SK-N-SH (cell line): ENCODE results near the gene AP3D1. TPM values are rescaled to one million over a fixed set of nuclear protein-coding genes. Genes with fewer than 3 reads are reported as not detected.

Source experiments
- CTCF ChIA-PET: fragments of 300-600, 350-600 bp; formaldehyde crosslinking; extraction: SDS; loops from one replicate; lab custom pipeline; 2021; lab: Yijun Ruan, JAX
- POLR2A ChIA-PET: fragments of 350-600 bp; sonication (Branson Sonifier 250); formaldehyde crosslinking; extraction: SDS; loops from one replicate; lab custom pipeline; 2020; ENCODE audit warnings: antibody characterized with exemption, inconsistent platforms; lab: Yijun Ruan, JAX
- DNase-seq: peaks from one replicate; pipeline ENCODE4 v3.0.0; 2012
- H2AFZ ChIP-seq: fragments of 200-600 bp; sonication (generic); 2 replicates; pipeline ENCODE4 v1.8.1; 2016; ENCODE audit warnings: antibody characterized with exemption, mild to moderate bottlenecking, low read depth
- H3F3A ChIP-seq: fragments of 200-600 bp; sonication (generic); replicated peaks from 2 replicates; pipeline ENCODE3; 2016; ENCODE audit warnings: antibody characterized with exemption, mild to moderate bottlenecking; ENCODE audit not compliant: insufficient read depth
- H3K27ac ChIP-seq, 2 experiments: fragments of 200-500 bp in 1 of 2; fragments of 200-600 bp in 1 of 2; sonication (Bioruptor generic) in 1 of 2; sonication (generic), shearing (Covaris generic) in 1 of 2; 2 replicates each; pipeline versions ENCODE4 v1.5.1 to v1.6.1; 2014 to 2016; ENCODE audit warnings: low read depth in 2 of 2, inconsistent platforms in 1 of 2, low read length in 1 of 2, mild to moderate bottlenecking in 1 of 2, mixed read lengths in 1 of 2
- H3K27me3 ChIP-seq: fragments of 200-600 bp; sonication (generic), shearing (Covaris generic); 2 replicates; pipeline ENCODE4 v1.6.1; 2016; ENCODE audit warnings: mixed run types; ENCODE audit not compliant: insufficient read depth
- H3K36me3 ChIP-seq, 2 experiments: fragments of 200-500 bp in 1 of 2; fragments of 200-600 bp in 1 of 2; sonication (Bioruptor generic) in 1 of 2; sonication (generic) in 1 of 2; replicated peaks in 1 of 2; 2 replicates each; pipeline versions ENCODE3 to v1.5.1; 2014 to 2016; ENCODE audit warnings: low read length in 1 of 2, mild to moderate bottlenecking in 1 of 2; ENCODE audit not compliant: insufficient read depth in 2 of 2, control insufficient read depth in 1 of 2
- H3K4me1 ChIP-seq, 2 experiments: fragments of 200-500 bp in 1 of 2; fragments of 200-600 bp in 1 of 2; sonication (Bioruptor generic) in 1 of 2; sonication (generic), shearing (Covaris generic) in 1 of 2; 2 replicates each; pipeline versions ENCODE4 v1.5.1 to v1.6.1; 2014 to 2016; ENCODE audit warnings: low read depth in 1 of 2, low read length in 1 of 2, mixed run types in 1 of 2; ENCODE audit not compliant: insufficient read depth in 2 of 2, control insufficient read depth in 1 of 2
- H3K4me2 ChIP-seq: fragments of 200-600 bp; sonication (generic), shearing (Covaris generic); 2 replicates; pipeline ENCODE4 v1.6.1; 2017; ENCODE audit warnings: mixed run types
- H3K4me3 ChIP-seq, 2 experiments: fragments of 200-500 bp in 1 of 2; fragments of 200-600 bp in 1 of 2; sonication (Bioruptor generic) in 1 of 2; sonication (generic), shearing (Covaris generic) in 1 of 2; 2 replicates each; pipeline versions ENCODE4 v1.5.1 to v1.8.1; 2014 to 2016; ENCODE audit warnings: low read depth in 2 of 2, inconsistent platforms in 1 of 2, low read length in 1 of 2, mild to moderate bottlenecking in 1 of 2, mixed read lengths in 1 of 2, moderate library complexity in 1 of 2
- H3K79me2 ChIP-seq: fragments of 200-600 bp; sonication (generic); 2 replicates; pipeline ENCODE4 v1.8.1; 2017; ENCODE audit warnings: mild to moderate bottlenecking; ENCODE audit not compliant: insufficient read depth
- H3K9ac ChIP-seq: fragments of 200-600 bp; sonication (generic); 2 replicates; pipeline ENCODE4 v1.6.1; 2017; ENCODE audit warnings: mixed run types
- H3K9me2 ChIP-seq: fragments of 200-600 bp; sonication (generic); 2 replicates; pipeline ENCODE4 v1.6.1; 2017; ENCODE audit warnings: mixed run types
- H3K9me3 ChIP-seq: fragments of 200-600 bp; sonication (generic); 2 replicates; pipeline ENCODE4 v1.6.1; 2017; ENCODE audit warnings: mixed run types, mild to moderate bottlenecking, moderate library complexity
- H4K20me1 ChIP-seq: fragments of 200-600 bp; sonication (generic); 2 replicates; pipeline ENCODE4 v1.6.1; 2017; ENCODE audit warnings: mild to moderate bottlenecking, mixed run types; ENCODE audit not compliant: insufficient read depth
- CHD2 ChIP-seq: fragments of 150-350 bp; IDR thresholded peaks from 2 replicates; pipeline ENCODE4 v1.6.1; 2018; ENCODE audit warnings: low read length; ENCODE audit not compliant: partially characterized antibody
- EZH2phosphoT487 ChIP-seq: fragments of 200-600 bp; sonication (generic); IDR thresholded peaks from 2 replicates; pipeline ENCODE4 v1.6.1; 2017; ENCODE audit warnings: low read depth, mixed run types, mild to moderate bottlenecking, antibody characterized with exemption, moderate library complexity, borderline replicate concordance
- GATA2 ChIP-seq: sonication (generic); formaldehyde crosslinking; IDR thresholded peaks from 2 replicates; pipeline ENCODE4 v1.5.0; 2020; ENCODE audit warnings: mild to moderate bottlenecking, missing genetic modification reagents
- JUND ChIP-seq: IDR thresholded peaks from 2 replicates; pipeline ENCODE4 v1.4.0; 2012
- NFIC ChIP-seq: IDR thresholded peaks from 2 replicates; pipeline ENCODE4 v1.4.0; 2012; ENCODE audit warnings: borderline replicate concordance
- NRF1 ChIP-seq: IDR thresholded peaks from 2 replicates; pipeline ENCODE4 v1.6.1; 2012; ENCODE audit warnings: low read depth, mild to moderate bottlenecking, low read length
- POLR2AphosphoS5 ChIP-seq: IDR thresholded peaks from 2 replicates; pipeline ENCODE4 v1.6.1; 2012; ENCODE audit warnings: low read depth, low read length
- RAD21 ChIP-seq: IDR thresholded peaks from 2 replicates; pipeline ENCODE4 v1.6.1; 2012; ENCODE audit warnings: mild to moderate bottlenecking, low read length
- RCOR1 ChIP-seq: fragments of 150-350 bp; IDR thresholded peaks from 2 replicates; pipeline ENCODE4 v1.6.1; 2017; ENCODE audit warnings: antibody characterized with exemption, low read length
- RFX5 ChIP-seq: IDR thresholded peaks from 2 replicates; pipeline ENCODE4 v1.6.1; 2012; ENCODE audit warnings: mild to moderate bottlenecking, improper control_type of control experiment, low read length
- SMC3 ChIP-seq: IDR thresholded peaks from 2 replicates; pipeline ENCODE4 v1.6.1; 2012; ENCODE audit warnings: low read depth, low read length, improper control_type of control experiment
- TAF1 ChIP-seq: IDR thresholded peaks from 2 replicates; pipeline ENCODE4 v1.6.1; 2012; ENCODE audit warnings: low read depth, mild to moderate bottlenecking, low read length, moderate library complexity, borderline replicate concordance
- YY1 ChIP-seq: IDR thresholded peaks from 2 replicates; pipeline ENCODE4 v1.4.0; 2012; ENCODE audit warnings: low read depth, mild to moderate bottlenecking
- WGBS: methylation state at CpG from one replicate; pipeline ENCODE4 v1.1.6; 2017; ENCODE audit warnings: low lambda C conversion rate; 5-methylcytosine and 5-hydroxymethylcytosine counted together
- polyA plus RNA-seq, 3 experiments: library from polyadenylated mRNA; depleted of rRNA; stranded (reverse); fragments of >200 nt; gene quantifications; 2 replicates each; pipeline ENCODE4 v1.2.3, GENCODE V29; 2012
- TF ChIP-seq, protein P1 (sequence below): IDR thresholded peaks from 2 replicates; pipeline ENCODE4 v1.4.0; 2012; ENCODE audit warnings: low read depth
- TF ChIP-seq, protein P2 (sequence below): IDR thresholded peaks from 2 replicates; pipeline ENCODE4 v1.4.0; 2012; ENCODE audit warnings: low read depth, borderline replicate concordance

AP3D1 gene
- polyA plus RNA-seq, 1 of the 3 experiments (the other 2 are of a cell fraction) = 127 TPM

DNA sequence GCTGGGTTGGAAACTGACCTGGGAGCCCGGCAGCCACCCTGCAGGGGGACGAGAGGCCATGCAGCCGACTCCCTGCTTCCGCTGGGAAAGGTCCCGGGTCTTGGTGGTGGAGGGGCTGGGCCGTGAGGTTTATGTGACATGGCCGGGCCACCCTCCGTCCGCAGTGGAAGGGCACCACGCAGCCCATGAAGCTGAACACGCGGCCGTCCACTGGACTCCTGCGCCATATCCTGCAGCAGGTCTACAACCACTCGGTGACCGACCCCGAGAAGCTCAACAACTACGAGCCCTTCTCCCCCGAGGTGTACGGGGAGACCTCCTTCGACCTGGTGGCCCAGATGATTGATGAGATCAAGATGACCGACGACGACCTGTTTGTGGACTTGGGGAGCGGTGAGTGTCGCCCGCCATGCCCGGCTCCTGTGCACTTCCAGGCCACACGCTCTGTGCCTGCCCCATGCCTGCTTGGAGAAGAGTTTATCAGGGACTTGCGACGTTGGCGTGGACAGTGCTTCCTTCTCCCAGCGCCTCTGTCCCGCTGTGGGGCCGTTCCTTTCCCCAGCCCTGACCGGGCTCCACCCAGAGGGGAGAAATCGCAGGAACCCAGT lies 39.6 kb upstream of the AP3D1 start:
- peaks cover 25% of the 10 kb centered on the region for H4K20me1 ChIP-seq
- peaks cover under 1% of the 10 kb centered on the region for H3F3A ChIP-seq
- no peak overlapping the region for H3K4me2 ChIP-seq
- ChIA-PET CTCF (no interaction called here), POLR2A (no interaction called here)
- no peak for DNase-seq
- H3K79me2 ChIP-seq = peaks cover 46% of the 10 kb centered on the region
- H3K36me3 ChIP-seq = peaks cover 0 to 45% of the 10 kb centered on the region in 2 experiments
- H3K27me3 ChIP-seq = no peaks in the 10 kb centered on the region
- H3K4me1 ChIP-seq = no peaks in the 10 kb centered on the region
- no peak overlapping the region for H3K27ac ChIP-seq
- H3K9me3 ChIP-seq = no peaks in the 10 kb centered on the region
- H3K9ac ChIP-seq = no peak overlapping the region
- no peak for TF ChIP-seq NFIC
- TF ChIP-seq TAF1 = no peak
- TF ChIP-seq NRF1 = no peak
- TF ChIP-seq, all 33 proteins: peak for 0
- no peaks in the 10 kb centered on the region for H3K9me2 ChIP-seq
- no peak overlapping the region for H3K4me3 ChIP-seq
- 97% methylated on average over 13 of the region's 37 CpGs for WGBS
- no peak overlapping the region for H2AFZ ChIP-seq

DNA sequence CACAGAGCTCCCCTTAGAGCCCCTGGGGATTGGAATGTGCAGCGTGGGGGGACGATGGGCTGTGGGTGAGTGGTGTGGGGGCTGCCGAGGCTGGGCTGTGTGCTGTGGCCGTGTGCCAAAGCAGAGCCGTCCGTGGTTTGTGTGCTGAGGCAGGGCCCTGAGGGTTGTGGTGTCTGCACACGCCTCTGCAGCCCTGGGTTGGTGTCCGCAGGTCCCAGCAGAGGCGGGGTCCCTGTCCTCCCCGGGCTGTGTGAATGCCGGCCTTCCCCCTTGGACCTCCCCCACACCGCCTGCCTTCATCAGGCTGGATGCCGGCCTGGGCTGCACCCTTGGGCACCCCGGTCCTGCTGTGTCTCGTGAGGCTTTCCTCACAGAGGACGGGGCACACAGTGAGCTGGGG lies 38.5 kb upstream of the AP3D1 start:
- Histone ChIP-seq H4K20me1 (peaks cover 36% of the 10 kb centered on the region), H3K9me3 (no peaks in the 10 kb centered on the region), H2AFZ (no peak overlapping the region), H3K9me2 (no peaks in the 10 kb centered on the region), H3K4me1 (no peaks in the 10 kb centered on the region), H3K4me2 (no peak overlapping the region), H3K79me2 (peaks cover 52% of the 10 kb centered on the region), H3K4me3 (no peak overlapping the region), H3K27ac (no peak overlapping the region), H3K36me3 (peaks cover 4 to 37% of the 10 kb centered on the region in 2 experiments), H3F3A (peaks cover 3% of the 10 kb centered on the region), H3K9ac (no peak overlapping the region), H3K27me3 (no peaks in the 10 kb centered on the region)
- TF ChIP-seq TAF1 (no peak), RAD21 (no peak), POLR2AphosphoS5 (no peak), GATA2 (no peak), CHD2 (no peak), JUND (no peak), YY1 (no peak), EZH2phosphoT487 (no peak), RFX5 (no peak), RCOR1 (no peak), SMC3 (no peak)
- TF ChIP-seq, protein P1, sequence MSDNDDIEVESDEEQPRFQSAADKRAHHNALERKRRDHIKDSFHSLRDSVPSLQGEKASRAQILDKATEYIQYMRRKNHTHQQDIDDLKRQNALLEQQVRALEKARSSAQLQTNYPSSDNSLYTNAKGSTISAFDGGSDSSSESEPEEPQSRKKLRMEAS = no peak
- TF ChIP-seq, protein P2, sequence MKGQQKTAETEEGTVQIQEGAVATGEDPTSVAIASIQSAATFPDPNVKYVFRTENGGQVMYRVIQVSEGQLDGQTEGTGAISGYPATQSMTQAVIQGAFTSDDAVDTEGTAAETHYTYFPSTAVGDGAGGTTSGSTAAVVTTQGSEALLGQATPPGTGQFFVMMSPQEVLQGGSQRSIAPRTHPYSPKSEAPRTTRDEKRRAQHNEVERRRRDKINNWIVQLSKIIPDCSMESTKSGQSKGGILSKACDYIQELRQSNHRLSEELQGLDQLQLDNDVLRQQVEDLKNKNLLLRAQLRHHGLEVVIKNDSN = no peak
- CTCF ChIA-PET = interaction anchor here (0.7 kb wide), 1 partner anchor 34 kb away, joined by 3 read pairs; no protein-coding TSS in a partner anchor
- POLR2A ChIA-PET = interaction anchor here (0.6 kb wide), 1 partner anchor 27 kb away, joined by 3 read pairs; no protein-coding TSS in a partner anchor
- 97% methylated on average over 8 of the region's 16 CpGs for WGBS
- DNase-seq = no peak
